MG63 (cell line): ENCODE results near the gene VILL. TPM values are rescaled to one million over a fixed set of nuclear protein-coding genes. Genes with fewer than 3 reads are reported as not detected.

Source experiments
- DNase-seq: peaks from one replicate; pipeline ENCODE4 v3.0.0-alpha.2; 2020
- H3K27me3 ChIP-seq: fragments of 250-450 bp; sonication (Bioruptor Pico); 2 replicates; pipeline ENCODE4 v1.5.1; 2020; ENCODE audit warnings: mild to moderate bottlenecking, moderate library complexity
- H3K36me3 ChIP-seq: fragments of 250-450 bp; sonication (Bioruptor Pico); 2 replicates; pipeline ENCODE4 v1.5.1; 2020; ENCODE audit warnings: mild to moderate bottlenecking, moderate library complexity
- H3K4me3 ChIP-seq: fragments of 250-450 bp; sonication (Bioruptor Pico); 2 replicates; pipeline ENCODE4 v1.5.1; 2020; ENCODE audit warnings: mild to moderate bottlenecking, moderate library complexity
- H3K9me3 ChIP-seq: fragments of 250-450 bp; sonication (Bioruptor Pico); 2 replicates; pipeline ENCODE4 v1.5.1; 2020; ENCODE audit warnings: mild to moderate bottlenecking, moderate library complexity
- total RNA-seq: library from RNA; depleted of rRNA; stranded (reverse); fragments of >200 nt; shearing (Covaris generic); gene quantifications from 2 replicates; pipeline ENCODE4 v1.2.3, GENCODE V29; 2014; ENCODE audit warnings: low replicate concordance

VILL gene
- total RNA-seq, 1 experiment from 2014 or later: 4.4 TPM

DNA sequence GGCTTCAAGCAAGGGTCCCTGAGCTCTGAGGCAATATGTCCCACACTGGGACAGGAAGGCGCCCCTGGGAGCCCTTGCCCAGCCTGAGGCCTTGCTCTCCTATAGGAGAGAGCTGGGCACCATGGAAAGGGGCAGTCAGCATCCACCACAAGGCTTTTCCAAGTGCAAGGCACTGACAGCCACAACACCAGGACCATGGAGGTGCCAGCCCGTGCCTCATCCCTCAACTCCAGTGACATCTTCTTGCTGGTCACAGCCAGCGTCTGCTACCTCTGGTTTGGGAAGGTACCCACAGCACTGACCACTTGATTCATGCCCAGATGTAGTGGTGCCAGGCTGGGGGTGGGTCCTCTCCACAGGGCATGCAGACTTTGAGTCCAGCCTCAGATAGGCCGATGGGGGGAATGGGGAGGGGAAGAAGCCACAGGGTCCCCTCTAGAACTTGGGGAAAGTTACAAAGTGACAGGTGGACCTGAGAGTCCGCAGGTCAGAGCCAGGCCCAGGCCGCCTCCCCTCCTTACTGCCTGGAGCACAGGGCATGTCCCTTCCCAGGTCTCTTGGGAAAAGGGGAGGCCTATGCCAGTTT lies 11.8 kb downstream of the VILL start:
- Histone ChIP-seq H3K36me3 (no peaks in the 10 kb centered on the region), H3K9me3 (no peaks in the 10 kb centered on the region), H3K4me3 (no peak overlapping the region), H3K27me3 (no peaks in the 10 kb centered on the region)
- DNase-seq: no peak

DNA sequence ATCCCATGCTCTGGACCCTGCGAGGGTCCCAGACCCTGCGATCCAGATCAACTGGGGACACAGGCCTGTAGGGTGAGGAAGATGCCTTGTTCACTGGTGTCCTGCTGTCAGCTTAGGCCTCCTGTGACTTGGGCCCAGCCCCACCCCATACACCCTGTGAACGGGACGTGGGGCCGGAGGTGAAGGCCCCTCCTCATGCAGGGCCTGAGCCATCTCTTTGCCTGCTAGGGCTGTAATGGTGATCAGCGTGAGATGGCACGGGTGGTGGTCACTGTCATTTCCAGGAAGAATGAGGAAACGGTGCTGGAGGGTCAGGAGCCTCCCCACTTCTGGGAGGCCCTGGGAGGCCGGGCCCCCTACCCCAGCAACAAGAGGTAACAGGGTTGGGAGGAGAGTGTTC lies 12.4 kb downstream of the VILL start:
- no peaks in the 10 kb centered on the region for H3K36me3 ChIP-seq
- H3K27me3 ChIP-seq: no peaks in the 10 kb centered on the region
- no peaks in the 10 kb centered on the region for H3K9me3 ChIP-seq
- DNase-seq: no peak
- H3K4me3 ChIP-seq: no peak overlapping the region

DNA sequence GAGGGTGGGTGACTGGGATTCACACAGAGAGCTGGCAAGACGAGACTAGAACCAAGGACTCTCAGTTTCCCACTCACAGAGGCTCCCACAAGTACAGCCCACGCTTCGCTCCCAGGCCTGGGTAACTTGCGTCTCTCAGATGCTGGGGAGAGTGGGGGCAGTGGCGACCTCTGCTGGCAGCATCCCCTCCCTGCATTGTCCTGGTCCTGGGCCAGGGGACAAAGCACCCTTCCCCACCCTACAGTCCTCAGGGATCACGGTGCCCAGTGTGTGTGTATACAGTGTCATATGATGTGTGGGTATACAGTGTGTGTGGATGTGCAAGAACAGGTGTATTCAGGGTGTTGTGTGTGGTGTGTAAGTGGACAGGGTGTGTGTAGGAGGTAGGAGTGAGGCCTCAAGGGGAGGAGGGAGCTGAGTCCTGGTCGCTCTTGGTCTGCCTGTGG lies 12.8 kb downstream of the VILL start:
- Histone ChIP-seq H3K27me3 (no peaks in the 10 kb centered on the region), H3K9me3 (no peaks in the 10 kb centered on the region), H3K4me3 (no peak overlapping the region), H3K36me3 (no peaks in the 10 kb centered on the region)
- no peak for DNase-seq

DNA sequence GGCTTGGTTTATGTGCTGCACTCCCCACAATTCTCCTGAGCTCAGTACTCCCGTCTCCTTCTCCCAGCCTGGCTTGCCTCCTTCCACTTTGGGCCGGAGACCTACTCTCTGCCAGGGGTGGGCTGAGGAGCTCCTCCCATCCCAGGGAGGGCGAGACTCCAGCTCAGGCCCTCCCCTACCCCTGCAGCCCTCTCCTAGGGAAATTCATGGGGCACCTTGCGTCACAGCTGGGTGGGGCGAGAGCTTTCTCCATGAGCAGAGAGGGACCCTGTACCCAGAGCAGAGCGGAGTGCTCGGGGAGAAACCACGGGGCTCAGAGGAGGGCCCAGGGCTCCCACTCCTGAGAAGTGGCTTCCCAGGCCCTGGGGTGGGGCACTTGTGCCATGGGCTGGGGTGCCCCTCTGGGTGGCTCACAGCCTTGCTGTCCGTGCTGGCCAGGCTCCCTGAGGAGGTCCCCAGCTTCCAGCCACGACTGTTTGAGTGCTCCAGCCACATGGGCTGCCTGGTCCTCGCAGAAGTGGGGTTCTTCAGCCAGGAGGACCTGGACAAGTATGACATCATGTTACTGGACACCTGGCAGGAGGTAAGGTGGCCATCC lies 13.3 kb downstream of the VILL start:
- DNase-seq: no peak
- Histone ChIP-seq H3K27me3 (no peaks in the 10 kb centered on the region), H3K36me3 (no peaks in the 10 kb centered on the region), H3K9me3 (no peaks in the 10 kb centered on the region), H3K4me3 (no peak overlapping the region)

DNA sequence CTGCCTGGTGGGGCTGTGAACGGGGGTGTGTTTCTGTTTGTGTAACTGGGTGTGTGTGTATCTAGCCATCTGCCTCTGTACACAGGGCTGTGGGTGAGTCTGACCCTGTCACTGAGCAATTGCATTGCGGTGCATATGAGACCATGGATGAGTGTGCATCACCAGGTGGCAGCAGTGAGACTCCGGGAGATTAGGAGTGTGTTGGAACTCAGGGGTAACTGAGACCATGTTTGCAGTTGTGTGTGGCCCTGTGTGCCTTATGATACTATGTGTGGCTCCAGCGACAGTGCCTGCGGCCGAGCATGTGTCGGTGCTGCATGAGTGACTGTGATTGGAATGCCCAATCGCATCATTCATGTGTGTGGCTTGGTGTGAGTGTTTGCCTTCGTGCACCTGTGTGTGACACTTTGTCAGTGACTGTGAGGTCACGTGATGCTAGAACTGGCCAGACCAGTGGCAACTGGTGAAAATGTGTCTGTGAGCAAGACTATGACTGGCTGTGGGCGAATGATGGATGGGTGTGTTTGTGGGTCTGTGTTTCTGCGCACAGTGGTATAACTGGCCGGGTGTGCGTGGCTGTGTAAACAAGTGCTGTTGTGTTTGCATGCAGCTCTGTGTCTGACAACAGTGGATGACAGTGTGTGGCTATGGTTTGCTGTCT lies 14.0 kb downstream of the VILL start:
- H3K9me3 ChIP-seq: no peaks in the 10 kb centered on the region
- H3K27me3 ChIP-seq: no peaks in the 10 kb centered on the region
- no peak overlapping the region for H3K4me3 ChIP-seq
- DNase-seq: peak; percentile 43
- H3K36me3 ChIP-seq: no peaks in the 10 kb centered on the region

DNA sequence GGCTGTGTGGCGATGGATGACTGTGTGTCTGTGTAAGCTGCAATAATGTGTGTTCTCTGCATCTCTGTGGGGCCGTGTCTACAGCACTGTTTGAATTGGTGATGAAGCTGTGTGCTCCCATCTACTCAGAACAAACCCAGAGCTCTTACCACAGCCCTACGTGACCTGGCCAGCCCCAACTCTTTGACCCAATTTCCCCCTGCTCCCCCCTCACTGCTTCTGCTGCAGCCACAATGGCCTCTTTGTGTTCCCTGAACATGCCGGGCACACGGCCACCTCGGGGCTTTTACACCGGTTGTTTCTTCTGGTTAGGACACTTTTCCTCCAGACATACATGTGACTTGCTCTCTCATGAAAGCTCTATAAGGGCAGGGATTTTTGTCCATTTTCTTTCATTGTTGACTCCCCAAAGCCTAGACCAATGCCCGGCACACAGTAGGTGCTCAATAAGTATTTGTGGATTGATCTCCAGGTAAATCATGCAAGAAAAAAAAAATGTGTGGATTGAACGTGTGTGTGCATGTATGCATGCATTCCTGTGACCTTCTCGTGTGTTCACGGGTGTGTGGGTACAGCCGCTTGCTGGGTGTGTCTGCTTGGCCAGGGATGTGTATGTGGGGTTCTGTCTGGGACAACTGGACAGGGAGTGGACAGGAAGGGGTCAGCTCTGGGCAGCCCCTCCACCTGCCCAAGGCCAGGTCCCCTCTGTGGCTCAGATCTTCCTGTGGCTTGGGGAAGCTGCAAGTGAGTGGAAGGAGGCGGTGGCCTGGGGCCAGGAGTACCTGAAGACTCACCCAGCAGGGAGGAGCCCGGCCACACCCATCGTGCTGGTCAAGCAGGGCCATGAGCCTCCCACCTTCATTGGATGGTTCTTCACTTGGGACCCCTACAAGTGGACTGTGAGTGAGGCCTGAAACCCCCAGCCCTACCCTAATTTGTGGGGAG lies 14.8 kb downstream of the VILL start:
- Histone ChIP-seq H3K4me3 (no peak overlapping the region), H3K36me3 (no peaks in the 10 kb centered on the region), H3K27me3 (no peaks in the 10 kb centered on the region), H3K9me3 (no peaks in the 10 kb centered on the region)
- DNase-seq: no peak

DNA sequence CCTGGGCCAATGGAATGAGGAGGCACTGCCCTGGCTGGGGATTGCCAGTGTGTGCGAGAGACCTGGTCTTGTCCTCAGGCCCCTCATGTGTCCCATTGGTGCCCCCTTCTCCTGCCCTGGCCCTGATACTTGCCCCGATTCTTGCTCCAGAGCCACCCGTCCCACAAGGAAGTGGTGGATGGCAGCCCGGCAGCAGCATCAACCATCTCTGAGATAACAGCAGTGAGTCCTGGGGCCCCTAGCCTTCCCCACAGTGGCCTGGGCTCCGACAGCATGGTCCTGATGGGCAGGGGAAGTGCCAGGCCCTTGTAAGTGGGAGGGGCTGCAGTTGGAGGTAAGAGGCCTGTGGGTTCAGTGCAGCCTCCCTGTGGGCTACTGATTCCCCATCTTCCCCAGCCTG lies 15.4 kb downstream of the VILL start:
- H3K4me3 ChIP-seq: no peak overlapping the region
- H3K27me3 ChIP-seq: no peaks in the 10 kb centered on the region
- H3K9me3 ChIP-seq: no peaks in the 10 kb centered on the region
- no peak for DNase-seq
- H3K36me3 ChIP-seq: no peaks in the 10 kb centered on the region

DNA sequence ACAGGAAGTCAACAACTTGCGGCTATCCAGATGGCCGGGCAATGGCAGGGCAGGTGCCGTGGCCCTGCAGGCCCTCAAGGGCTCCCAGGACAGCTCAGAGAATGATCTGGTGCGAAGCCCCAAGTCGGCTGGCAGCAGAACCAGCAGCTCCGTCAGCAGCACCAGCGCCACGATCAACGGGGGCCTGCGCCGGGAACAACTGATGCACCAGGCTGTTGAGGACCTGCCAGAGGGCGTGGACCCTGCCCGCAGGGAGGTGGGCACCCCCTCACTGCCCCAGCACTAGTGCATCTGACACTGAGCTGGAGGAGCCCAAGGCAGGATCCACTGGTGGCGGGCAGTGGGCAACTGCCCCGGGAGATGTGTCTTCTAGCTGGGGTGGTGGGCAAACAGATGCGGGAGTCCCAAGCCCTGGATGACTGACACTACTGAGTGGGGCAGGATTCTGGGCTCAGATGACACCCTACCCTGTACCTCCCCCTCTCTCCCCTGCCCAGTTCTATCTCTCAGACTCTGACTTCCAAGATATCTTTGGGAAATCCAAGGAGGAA lies 15.9 kb downstream of the VILL start:
- no peaks in the 10 kb centered on the region for H3K36me3 ChIP-seq
- H3K27me3 ChIP-seq: no peaks in the 10 kb centered on the region
- H3K4me3 ChIP-seq: no peak overlapping the region
- DNase-seq: no peak
- no peaks in the 10 kb centered on the region for H3K9me3 ChIP-seq

DNA sequence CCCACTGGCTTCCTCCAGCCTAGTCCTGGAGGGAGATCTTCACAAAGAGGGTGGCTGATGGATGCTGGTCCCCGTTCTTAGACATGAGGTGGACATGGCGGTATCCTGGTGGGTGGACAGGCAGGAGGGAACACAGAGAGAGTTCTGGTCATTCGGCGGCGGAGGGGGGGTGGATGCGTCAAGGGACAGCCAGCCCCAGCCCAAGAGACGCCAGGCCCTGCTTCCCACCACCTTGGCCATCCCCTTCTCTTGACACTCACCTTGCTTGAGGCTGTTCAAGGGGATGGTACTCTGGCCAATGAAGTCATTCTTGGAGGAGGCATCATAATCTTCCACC lies 17.1 kb downstream of the VILL start:
- H3K27me3 ChIP-seq: no peaks in the 10 kb centered on the region
- DNase-seq: no peak
- H3K9me3 ChIP-seq: no peaks in the 10 kb centered on the region

DNA sequence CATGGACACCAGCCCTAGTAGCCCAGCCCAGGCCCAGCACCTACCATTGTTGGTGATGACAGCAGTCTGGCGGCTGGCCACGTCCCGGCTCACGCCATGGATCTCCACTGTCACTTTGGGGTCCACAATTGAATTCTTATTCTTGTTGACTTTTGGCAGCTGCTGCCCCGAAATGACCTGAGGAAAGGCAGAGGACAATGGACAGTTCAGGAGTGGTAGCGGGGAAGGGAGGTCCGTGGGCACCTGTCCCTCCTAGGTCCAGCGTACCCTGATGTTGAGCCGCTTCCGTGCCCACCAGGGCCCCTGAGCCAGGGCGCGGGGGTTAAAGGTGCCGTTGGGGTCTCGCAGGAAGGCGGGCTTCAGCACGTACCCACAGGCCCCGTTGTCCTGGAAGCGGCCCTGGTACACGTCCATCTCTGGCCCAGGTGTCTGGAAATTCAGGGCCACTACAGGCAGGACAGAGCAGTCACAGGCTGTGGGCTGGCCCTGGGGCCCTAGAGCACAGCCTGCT lies 17.7 kb downstream of the VILL start:
- no peak overlapping the region for H3K4me3 ChIP-seq
- H3K27me3 ChIP-seq: no peaks in the 10 kb centered on the region
- DNase-seq: no peak
- H3K36me3 ChIP-seq: no peaks in the 10 kb centered on the region
- no peaks in the 10 kb centered on the region for H3K9me3 ChIP-seq

More for the DNA sequence above, 17.1 kb downstream of the VILL start:
- H3K36me3 ChIP-seq: no peaks in the 10 kb centered on the region
- no peak overlapping the region for H3K4me3 ChIP-seq

DNA sequence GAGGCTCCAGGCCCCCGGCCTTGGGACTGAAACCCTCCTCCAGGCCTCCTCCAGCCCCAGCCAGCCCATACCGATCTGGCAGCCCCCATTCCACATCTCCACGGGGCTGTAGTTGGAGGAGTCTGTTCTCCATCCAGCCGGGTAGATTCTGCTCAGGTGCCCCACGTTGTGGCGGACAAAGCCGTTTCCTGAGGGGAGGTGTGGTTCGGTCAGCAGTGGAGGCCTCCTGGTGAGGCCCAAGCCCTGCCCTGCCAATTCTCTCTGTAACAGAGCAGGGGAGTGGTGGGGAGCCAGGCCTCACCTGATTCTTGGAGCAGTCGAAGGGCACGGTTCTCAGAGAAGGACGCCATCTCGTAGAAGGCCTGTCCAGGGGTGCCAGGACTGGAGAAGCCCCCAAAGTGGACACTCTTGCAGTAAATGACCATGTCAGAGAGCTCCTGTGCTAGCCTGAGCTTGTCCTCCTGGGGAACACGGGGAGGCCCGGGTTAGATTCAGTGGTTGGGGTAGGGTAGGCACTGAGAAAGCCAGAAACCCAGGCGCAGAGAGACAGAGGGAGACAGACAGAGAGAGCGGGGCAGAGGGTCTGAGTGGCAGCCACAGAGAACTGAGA lies 18.5 kb downstream of the VILL start:
- H3K9me3 ChIP-seq: no peaks in the 10 kb centered on the region
- no peak overlapping the region for H3K4me3 ChIP-seq
- no peaks in the 10 kb centered on the region for H3K36me3 ChIP-seq
- H3K27me3 ChIP-seq: no peaks in the 10 kb centered on the region
- DNase-seq: no peak

DNA sequence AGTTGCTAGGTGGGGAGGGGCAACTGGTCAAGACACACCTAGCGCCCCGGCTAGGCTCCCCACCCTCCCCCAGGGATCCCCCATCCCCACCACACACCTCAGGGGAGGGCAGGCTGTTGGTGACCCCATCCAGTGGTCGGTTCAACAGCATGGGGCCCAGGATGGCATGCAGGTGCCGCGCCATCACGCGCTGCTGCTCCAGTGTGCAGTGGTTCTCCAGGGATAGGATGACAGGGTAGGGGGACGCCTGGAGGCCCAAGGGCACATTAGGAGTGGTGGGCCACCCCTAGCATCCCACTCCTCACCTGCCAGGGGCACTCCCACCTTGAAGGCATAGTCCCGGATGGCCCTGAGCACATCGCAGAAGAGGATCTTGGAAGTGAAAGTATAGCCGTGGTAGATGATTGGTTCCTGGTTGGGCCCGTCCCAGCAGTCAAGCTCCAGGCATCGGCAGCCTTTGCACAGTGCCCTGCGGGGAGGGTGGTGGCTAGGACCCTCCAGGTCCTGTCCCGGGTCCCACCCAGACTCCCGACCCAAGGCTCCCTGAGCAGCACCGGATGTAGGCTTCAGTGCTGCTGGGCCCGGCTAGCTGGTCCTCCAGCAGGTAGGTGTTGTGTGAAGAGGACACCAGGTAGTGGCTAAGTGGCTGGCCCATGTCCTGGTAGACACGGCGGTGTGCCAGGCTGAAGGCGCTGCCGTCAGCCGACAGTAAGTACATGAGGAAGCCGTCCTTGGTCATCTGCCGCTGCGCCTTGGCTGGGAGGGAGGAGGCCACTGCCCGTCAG lies 19.4 kb downstream of the VILL start:
- no peak overlapping the region for H3K4me3 ChIP-seq
- no peak for DNase-seq
- H3K27me3 ChIP-seq: no peaks in the 10 kb centered on the region
- no peaks in the 10 kb centered on the region for H3K36me3 ChIP-seq
- no peaks in the 10 kb centered on the region for H3K9me3 ChIP-seq

DNA sequence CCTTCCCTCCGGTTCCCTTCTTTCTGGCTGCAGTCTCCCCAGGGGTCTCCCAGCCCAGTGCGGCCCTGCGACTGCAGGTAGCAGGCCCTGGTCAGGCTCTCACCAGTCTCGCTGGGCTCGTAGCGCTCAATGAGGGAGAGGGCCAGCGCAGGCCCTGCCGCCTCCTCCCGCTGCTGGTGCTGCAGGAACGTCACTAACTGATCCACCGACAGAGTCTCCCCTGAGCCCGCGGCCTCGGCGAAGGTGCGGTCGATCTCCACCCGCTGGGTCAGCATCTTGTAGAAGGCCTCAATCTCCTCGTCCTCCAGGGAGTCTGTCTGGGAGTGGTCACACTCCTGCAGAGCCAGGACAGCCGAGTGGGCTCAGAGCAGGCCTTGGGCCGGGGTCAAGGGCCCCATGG lies 20.5 kb downstream of the VILL start:
- H3K27me3 ChIP-seq: no peaks in the 10 kb centered on the region
- no peaks in the 10 kb centered on the region for H3K9me3 ChIP-seq
- H3K36me3 ChIP-seq: no peaks in the 10 kb centered on the region
- no peak for DNase-seq
- H3K4me3 ChIP-seq: no peak overlapping the region

DNA sequence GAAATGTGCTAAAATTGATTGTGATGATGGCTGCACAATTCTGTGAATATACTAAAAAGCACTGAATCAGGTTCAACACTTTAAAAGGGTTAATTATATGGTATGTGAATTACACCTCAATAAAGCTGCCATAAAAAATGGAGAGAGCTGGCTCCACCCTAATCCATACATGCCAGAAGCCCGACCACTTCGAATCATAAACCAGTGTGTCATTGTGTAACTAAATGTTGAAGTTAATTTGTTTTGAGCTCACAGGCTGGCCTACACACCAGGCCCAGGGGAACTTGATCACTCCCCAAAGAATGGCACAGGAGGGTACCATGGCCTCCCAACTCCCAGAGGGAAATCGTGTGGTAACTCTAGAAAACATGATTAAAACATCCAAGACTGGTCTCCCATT lies 24.9 kb downstream of the VILL start:
- no peak for DNase-seq
- no peak overlapping the region for H3K4me3 ChIP-seq

DNA sequence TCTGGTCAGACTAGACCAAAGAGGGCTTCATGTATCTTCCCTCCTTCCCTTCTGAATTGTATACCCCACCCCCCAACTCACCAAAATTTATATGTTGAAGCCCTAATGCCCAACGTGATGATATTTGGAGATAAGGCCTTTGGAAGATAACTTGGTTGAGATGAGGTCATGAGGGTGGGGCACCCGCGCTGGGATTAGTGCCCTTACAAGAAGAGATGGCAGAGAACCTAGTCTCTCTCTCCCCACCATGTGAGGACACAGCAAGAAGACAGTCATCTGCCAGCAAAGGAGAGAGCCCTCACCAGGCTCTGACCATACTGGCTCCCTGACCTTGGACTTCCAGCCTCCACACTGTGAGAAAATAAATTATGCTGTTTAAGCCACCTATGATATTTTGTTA lies 25.4 kb downstream of the VILL start:
- no peaks in the 10 kb centered on the region for H3K27me3 ChIP-seq
- no peaks in the 10 kb centered on the region for H3K36me3 ChIP-seq
- no peak overlapping the region for H3K4me3 ChIP-seq
- no peak for DNase-seq
- no peaks in the 10 kb centered on the region for H3K9me3 ChIP-seq

More for the DNA sequence above, 24.9 kb downstream of the VILL start:
- Histone ChIP-seq H3K36me3 (no peaks in the 10 kb centered on the region), H3K27me3 (no peaks in the 10 kb centered on the region), H3K9me3 (no peaks in the 10 kb centered on the region)

DNA sequence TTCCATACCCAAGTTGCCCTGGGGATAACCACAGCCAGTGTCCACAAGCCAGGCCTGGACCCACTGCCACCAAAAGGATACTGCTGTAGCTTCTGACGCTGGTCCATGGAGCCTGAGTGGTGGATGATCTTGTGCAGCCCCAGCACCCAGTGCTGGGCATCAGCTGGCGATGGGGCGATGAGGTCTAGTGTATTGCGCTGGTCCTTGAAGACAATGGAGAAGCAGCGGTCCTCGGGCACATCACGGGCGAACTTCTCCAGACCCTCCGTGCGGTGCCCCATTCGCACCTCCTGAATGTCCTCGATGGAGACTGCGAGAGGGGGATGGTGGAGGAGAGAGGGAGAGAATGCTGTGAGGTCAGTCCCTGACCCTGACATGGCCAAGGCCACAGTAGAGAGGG lies 25.8 kb downstream of the VILL start:
- no peaks in the 10 kb centered on the region for H3K9me3 ChIP-seq
- H3K27me3 ChIP-seq: no peaks in the 10 kb centered on the region
- no peak for DNase-seq
- H3K4me3 ChIP-seq: no peak overlapping the region
- no peaks in the 10 kb centered on the region for H3K36me3 ChIP-seq
